ENCODE results near the gene GAB4.
"Not testable (repeated sequence)": the region's sequence is repeated elsewhere in the genome, so short reads cannot be mapped to it uniquely, and the experiment has no call there.

DNA sequence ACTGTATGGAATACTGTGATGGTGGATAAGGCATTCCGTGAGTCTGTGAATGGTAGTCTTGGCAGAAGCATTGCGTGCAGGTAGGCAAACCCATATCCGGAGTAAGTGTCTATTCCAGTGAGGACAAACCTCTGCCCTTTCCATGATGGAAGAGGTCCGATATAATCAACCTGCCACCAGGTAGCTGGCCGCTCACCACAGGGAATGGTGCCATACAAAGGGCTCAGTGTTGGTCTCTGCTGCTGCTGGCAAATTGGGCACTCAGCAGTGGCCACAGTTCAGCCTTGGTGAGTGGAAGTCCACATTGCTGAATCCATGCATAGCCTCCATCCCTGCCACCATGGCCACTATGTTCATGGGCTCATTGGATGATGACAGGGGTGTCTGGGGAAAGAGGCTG lies 70.8 kb downstream of the GAB4 start:
- TF ChIP-seq, protein P1, sequence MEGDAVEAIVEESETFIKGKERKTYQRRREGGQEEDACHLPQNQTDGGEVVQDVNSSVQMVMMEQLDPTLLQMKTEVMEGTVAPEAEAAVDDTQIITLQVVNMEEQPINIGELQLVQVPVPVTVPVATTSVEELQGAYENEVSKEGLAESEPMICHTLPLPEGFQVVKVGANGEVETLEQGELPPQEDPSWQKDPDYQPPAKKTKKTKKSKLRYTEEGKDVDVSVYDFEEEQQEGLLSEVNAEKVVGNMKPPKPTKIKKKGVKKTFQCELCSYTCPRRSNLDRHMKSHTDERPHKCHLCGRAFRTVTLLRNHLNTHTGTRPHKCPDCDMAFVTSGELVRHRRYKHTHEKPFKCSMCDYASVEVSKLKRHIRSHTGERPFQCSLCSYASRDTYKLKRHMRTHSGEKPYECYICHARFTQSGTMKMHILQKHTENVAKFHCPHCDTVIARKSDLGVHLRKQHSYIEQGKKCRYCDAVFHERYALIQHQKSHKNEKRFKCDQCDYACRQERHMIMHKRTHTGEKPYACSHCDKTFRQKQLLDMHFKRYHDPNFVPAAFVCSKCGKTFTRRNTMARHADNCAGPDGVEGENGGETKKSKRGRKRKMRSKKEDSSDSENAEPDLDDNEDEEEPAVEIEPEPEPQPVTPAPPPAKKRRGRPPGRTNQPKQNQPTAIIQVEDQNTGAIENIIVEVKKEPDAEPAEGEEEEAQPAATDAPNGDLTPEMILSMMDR (IDR thresholded peaks at IDR 0.05; ENCODE audit: low read depth, low read length): not testable (repeated sequence)
- TF ChIP-seq, protein P2, sequence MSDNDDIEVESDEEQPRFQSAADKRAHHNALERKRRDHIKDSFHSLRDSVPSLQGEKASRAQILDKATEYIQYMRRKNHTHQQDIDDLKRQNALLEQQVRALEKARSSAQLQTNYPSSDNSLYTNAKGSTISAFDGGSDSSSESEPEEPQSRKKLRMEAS (IDR thresholded peaks at IDR 0.05; ENCODE audit: low read depth, low read length): not testable (repeated sequence)
- TF ChIP-seq POLR2A (IDR thresholded peaks at IDR 0.05; ENCODE audit: extremely low read depth, insufficient read length): not testable (repeated sequence)
